NCI-H510A treated with DMSO at 0.1 percent for 48 hours (cell line): Measurements from ENCODE around the gene CSNK1E.

Experiments used
- DNase-seq: peaks from one replicate; lab custom pipeline; 2025; lab: John Stamatoyannopoulos, UW

CSNK1E gene

GRCh38 chr22:38327805-38328204 lies 10.6 kb upstream of the CSNK1E start:
- DNase-seq, result no peak

GRCh38 chr22:38327396-38327795 lies 10.2 kb upstream of the CSNK1E start:
- DNase-seq, result no peak

- DNase-seq, result no peak
Measured at GRCh38 chr22:38325587-38325986, 8.4 kb upstream of the CSNK1E start.

GRCh38 chr22:38320605-38321402 lies 3.6 kb upstream of the CSNK1E start:
- no peak for DNase-seq

- no peak for DNase-seq
Measured at GRCh38 chr22:38318792-38319773, 1.9 kb upstream of the CSNK1E start.

GRCh38 chr22:38317995-38318715 lies 922 bp upstream of the CSNK1E start:
- peak; percentile 60 for DNase-seq

- peak; percentile 8 for DNase-seq
Measured at GRCh38 chr22:38316364-38317121, 690 bp downstream of the CSNK1E start.

- DNase-seq, result no peak
Measured at GRCh38 chr22:38315823-38316363, 1.3 kb downstream of the CSNK1E start.

GRCh38 chr22:38314933-38315822 lies 2.1 kb downstream of the CSNK1E start:
- peak; percentile 24 for DNase-seq

- DNase-seq, result no peak
Measured at GRCh38 chr22:38314051-38314932, 2.9 kb downstream of the CSNK1E start.

- no peak for DNase-seq
Measured at GRCh38 chr22:38313384-38313955, 3.8 kb downstream of the CSNK1E start.

GRCh38 chr22:38312261-38312800 lies 4.9 kb downstream of the CSNK1E start:
- DNase-seq, result no peak

GRCh38 chr22:38311323-38311620 lies 6.0 kb downstream of the CSNK1E start:
- DNase-seq, result no peak

- no peak for DNase-seq
Measured at GRCh38 chr22:38310518-38311322, 6.5 kb downstream of the CSNK1E start.

GRCh38 chr22:38309614-38310517 lies 7.4 kb downstream of the CSNK1E start:
- DNase-seq, result no peak

GRCh38 chr22:38308791-38309498 lies 8.3 kb downstream of the CSNK1E start:
- no peak for DNase-seq
